Endometrium (tissue), 2 donors: ENCODE results near the gene PAPPA.

Experiments
- FAIRE-seq: peaks from 2 replicates; lab custom pipeline; 2012; peaks lifted over from hg19 to GRCh38; lab: Jason Lieb, UNC
- donor health status: control.
- donor health status: control.

PAPPA gene

GRCh38 chr9:116387934-116388698 lies 234.5 kb downstream of the PAPPA start:
- FAIRE-seq = no peak

GRCh38 chr9:116389541-116390302 lies 236.1 kb downstream of the PAPPA start:
- FAIRE-seq = no peak

GRCh38 chr9:116390303-116391228 lies 237.0 kb downstream of the PAPPA start:
- FAIRE-seq = no peak

GRCh38 chr9:116391306-116391900 lies 237.8 kb downstream of the PAPPA start:
- FAIRE-seq = no peak

- no peak for FAIRE-seq
Measured at GRCh38 chr9:116393198-116393597, 239.6 kb downstream of the PAPPA start.

- FAIRE-seq = no peak
Measured at GRCh38 chr9:116394070-116394469, 240.5 kb downstream of the PAPPA start.

GRCh38 chr9:116394894-116395698 lies 241.5 kb downstream of the PAPPA start:
- FAIRE-seq = no peak

- no peak for FAIRE-seq
Measured at GRCh38 chr9:116395699-116396037, 242.1 kb downstream of the PAPPA start.

GRCh38 chr9:116403171-116403570 lies 249.6 kb downstream of the PAPPA start:
- no peak for FAIRE-seq

- no peak for FAIRE-seq
Measured at GRCh38 chr9:116404228-116404627, 250.6 kb downstream of the PAPPA start.

GRCh38 chr9:116405321-116405720 lies 251.7 kb downstream of the PAPPA start:
- FAIRE-seq = no peak

GRCh38 chr9:116406469-116406868 lies 252.9 kb downstream of the PAPPA start:
- FAIRE-seq = no peak

GRCh38 chr9:116409129-116409528 lies 255.5 kb downstream of the PAPPA start:
- FAIRE-seq = no peak

- FAIRE-seq = no peak
Measured at GRCh38 chr9:116409638-116410037, 256.0 kb downstream of the PAPPA start.

GRCh38 chr9:116411506-116411905 lies 257.9 kb downstream of the PAPPA start:
- FAIRE-seq = no peak

GRCh38 chr9:116414374-116414773 lies 260.8 kb downstream of the PAPPA start:
- no peak for FAIRE-seq

- no peak for FAIRE-seq
Measured at GRCh38 chr9:116416421-116416820, 262.8 kb downstream of the PAPPA start.

GRCh38 chr9:116417464-116417863 lies 263.9 kb downstream of the PAPPA start:
- FAIRE-seq = no peak

GRCh38 chr9:116419181-116419580 lies 265.6 kb downstream of the PAPPA start:
- FAIRE-seq = no peak

- FAIRE-seq = no peak
Measured at GRCh38 chr9:116420993-116421538, 267.5 kb downstream of the PAPPA start.
